Measurements from ENCODE around the gene SLC48A1. TPM values are rescaled to one million over a fixed set of nuclear protein-coding genes. Genes with fewer than 3 reads are reported as not detected.

SLC48A1 gene
- total RNA-seq, 4 donors from 2014 or later = 18.9 to 35.4 (median 25.4) TPM

DNA sequence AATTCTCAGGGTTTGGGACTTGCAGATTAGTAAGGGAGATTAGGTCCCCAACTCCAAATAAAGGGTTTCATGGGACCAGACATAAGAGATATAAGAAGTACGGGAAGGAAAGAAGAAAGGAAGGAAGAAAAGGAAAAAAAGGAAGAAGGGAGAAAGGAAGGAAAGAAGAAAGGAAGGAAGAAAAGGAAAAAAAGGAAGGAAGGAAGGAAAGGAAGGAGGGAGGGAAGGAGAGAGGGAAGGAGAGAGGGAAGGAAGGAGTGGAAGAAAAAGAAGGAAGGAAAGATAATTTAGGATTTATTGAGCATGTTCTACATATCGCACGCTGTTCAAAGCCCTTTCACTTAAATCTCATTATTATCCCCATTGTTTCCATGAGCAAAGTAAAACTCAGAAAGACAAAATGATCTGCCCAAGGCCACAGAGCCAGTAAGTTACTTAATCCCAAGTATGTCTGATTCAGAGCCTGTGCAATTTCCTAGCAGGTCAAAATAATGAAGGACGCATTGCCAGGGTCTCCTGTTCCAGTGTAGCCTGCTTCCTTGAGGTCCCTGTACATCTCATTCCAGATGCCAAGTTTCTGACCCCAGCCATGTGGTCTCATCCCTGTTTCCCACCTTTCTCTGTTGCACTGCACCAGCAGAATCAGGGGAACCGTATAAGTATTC lies 50.5 kb downstream of the SLC48A1 start:
- TF ChIP-seq POLR2A (IDR thresholded peaks at IDR 0.05) = no peak
- TF ChIP-seq, protein P1, sequence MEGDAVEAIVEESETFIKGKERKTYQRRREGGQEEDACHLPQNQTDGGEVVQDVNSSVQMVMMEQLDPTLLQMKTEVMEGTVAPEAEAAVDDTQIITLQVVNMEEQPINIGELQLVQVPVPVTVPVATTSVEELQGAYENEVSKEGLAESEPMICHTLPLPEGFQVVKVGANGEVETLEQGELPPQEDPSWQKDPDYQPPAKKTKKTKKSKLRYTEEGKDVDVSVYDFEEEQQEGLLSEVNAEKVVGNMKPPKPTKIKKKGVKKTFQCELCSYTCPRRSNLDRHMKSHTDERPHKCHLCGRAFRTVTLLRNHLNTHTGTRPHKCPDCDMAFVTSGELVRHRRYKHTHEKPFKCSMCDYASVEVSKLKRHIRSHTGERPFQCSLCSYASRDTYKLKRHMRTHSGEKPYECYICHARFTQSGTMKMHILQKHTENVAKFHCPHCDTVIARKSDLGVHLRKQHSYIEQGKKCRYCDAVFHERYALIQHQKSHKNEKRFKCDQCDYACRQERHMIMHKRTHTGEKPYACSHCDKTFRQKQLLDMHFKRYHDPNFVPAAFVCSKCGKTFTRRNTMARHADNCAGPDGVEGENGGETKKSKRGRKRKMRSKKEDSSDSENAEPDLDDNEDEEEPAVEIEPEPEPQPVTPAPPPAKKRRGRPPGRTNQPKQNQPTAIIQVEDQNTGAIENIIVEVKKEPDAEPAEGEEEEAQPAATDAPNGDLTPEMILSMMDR (IDR thresholded peaks at IDR 0.05) = no peak
- H3K4me3 ChIP-seq = no peak overlapping the region
- peak overlapping the region; percentile 96 to 99 (median 98) for H3K27ac ChIP-seq
- no peaks in the 10 kb centered on the region for H3K9me3 ChIP-seq
- intact Hi-C loops (cut with DNase I) = no loop called here
- peaks cover 69 to 93% (median 77%) of the 10 kb centered on the region in 3 donors for H3K4me1 ChIP-seq
- 66 to 79% methylated on average over 5 of the region's 5 CpGs for WGBS, 2 donors
- H3K36me3 ChIP-seq = no peaks in the 10 kb centered on the region
- DNase-seq = no peak
- no peaks in the 10 kb centered on the region for H3K27me3 ChIP-seq

DNA sequence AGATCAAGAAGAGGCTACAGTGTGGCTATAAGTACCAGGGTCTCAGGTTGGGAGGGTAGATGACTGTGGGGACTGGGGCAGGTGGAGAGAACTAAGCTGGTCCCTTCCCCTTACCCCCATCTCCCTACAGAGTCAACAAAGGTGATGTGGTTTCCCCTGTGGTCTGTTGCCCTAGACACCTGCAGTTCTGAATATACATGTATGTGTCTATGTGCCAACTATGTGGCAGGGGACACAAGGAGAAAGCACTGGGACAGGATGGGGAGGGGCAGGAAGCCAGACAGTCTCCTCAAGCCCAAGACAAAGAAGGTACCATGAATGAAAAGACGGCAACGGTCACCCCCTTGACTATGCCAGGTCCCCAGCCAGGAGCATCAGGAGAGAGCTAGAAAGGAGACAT lies 51.2 kb downstream of the SLC48A1 start:
- no peaks in the 10 kb centered on the region for H3K27me3 ChIP-seq
- peaks cover 70 to 93% (median 82%) of the 10 kb centered on the region in 3 donors for H3K4me1 ChIP-seq
- 69 to 76% methylated on average over 2 of the region's 2 CpGs for WGBS, 2 donors
- no peak for TF ChIP-seq POLR2A (IDR thresholded peaks at IDR 0.05)
- TF ChIP-seq, protein P1 (IDR thresholded peaks at IDR 0.05) = no peak
- H3K36me3 ChIP-seq = no peaks in the 10 kb centered on the region
- no peak overlapping the region for H3K4me3 ChIP-seq
- DNase-seq = no peak
- H3K27ac ChIP-seq = peak overlapping the region; percentile 96 to 99 (median 98)
- no peaks in the 10 kb centered on the region for H3K9me3 ChIP-seq
- intact Hi-C loops (cut with DNase I) = no loop called here

DNA sequence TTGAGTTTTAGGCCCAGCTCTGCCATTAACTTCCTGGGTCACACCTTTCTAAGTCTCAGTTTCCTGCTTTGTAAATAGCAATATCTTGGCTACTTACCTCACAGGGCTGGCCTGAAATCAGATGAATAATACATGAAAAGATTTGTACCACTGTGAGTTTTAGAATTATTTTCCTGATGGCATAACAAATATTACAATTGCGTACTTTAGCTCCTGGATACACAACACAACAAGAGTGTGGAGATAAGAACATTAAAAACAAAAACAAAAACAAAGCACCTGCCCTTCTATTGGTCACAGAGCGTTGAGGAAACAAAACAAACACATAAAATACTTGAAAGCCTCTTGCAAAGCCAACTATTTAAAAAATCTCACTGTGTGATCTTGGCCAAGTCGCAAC lies 51.6 kb downstream of the SLC48A1 start:
- no peak for TF ChIP-seq POLR2A (IDR thresholded peaks at IDR 0.05)
- TF ChIP-seq, protein P1 (IDR thresholded peaks at IDR 0.05) = no peak
- H3K4me1 ChIP-seq = peaks cover 74 to 96% (median 86%) of the 10 kb centered on the region in 3 donors

DNA sequence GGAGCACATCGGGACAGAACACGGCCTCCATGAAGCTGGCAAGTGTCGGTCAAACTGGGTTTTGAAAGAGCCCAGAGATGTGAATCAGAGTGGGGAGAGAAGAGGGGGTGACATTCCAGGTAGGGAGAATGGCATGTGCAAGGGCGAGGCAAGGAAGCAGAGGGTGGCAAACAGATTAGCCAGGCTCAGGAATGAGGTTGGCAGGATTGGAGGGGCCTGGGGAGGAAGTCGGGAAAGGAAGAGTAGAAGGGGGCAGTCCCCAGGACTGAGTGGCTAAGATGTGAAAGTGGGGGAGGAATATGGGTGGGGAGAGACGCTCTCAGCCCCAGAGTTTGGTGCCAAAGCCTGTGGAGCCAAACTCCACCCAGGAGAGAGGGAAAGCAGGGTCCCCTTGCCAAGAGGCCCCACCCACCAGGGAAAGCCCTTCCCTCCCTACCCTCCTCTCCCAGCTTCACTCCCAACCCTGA lies 52.2 kb downstream of the SLC48A1 start:
- no peaks in the 10 kb centered on the region for H3K36me3 ChIP-seq
- H3K4me3 ChIP-seq = no peak overlapping the region
- TF ChIP-seq, protein P1 (IDR thresholded peaks at IDR 0.05) = no peak
- no peak for TF ChIP-seq POLR2A (IDR thresholded peaks at IDR 0.05)
- WGBS, 2 donors = 19 to 39% methylated on average over 6 of the region's 6 CpGs
- H3K4me1 ChIP-seq = peaks cover 73 to 100% (median 87%) of the 10 kb centered on the region in 3 donors
- intact Hi-C loops (cut with DNase I) = no loop called here
- no peak for DNase-seq
- no peaks in the 10 kb centered on the region for H3K9me3 ChIP-seq
- no peaks in the 10 kb centered on the region for H3K27me3 ChIP-seq
- H3K27ac ChIP-seq = peak overlapping the region; percentile 96 to 99 (median 98)

More for the DNA sequence above, 51.6 kb downstream of the SLC48A1 start:
- 58 to 65% methylated on average over 3 of the region's 3 CpGs for WGBS, 2 donors
- H3K9me3 ChIP-seq = no peaks in the 10 kb centered on the region
- peak overlapping the region; percentile 96 to 99 (median 98) for H3K27ac ChIP-seq
- no peak for DNase-seq
- no peak overlapping the region for H3K4me3 ChIP-seq
- no peaks in the 10 kb centered on the region for H3K27me3 ChIP-seq
- no peaks in the 10 kb centered on the region for H3K36me3 ChIP-seq
- intact Hi-C loops (cut with DNase I) = no loop called here
